CD8-positive, alpha-beta memory T cell (primary cell): ENCODE data around the gene ITGA8. TPM values are rescaled to one million over a fixed set of nuclear protein-coding genes. Genes with fewer than 3 reads are reported as not detected.

Source experiments
- CTCF ChIA-PET: fragments of 350-600 bp; sonication (Branson Sonifier 250); formaldehyde crosslinking; loops from one replicate; lab custom pipeline; 2021; ENCODE audit warnings: antibody characterized with exemption; lab: Charles Lee
- POLR2A ChIA-PET: fragments of 350-600 bp; sonication (Branson Sonifier 250); formaldehyde crosslinking; loops from one replicate; lab custom pipeline; 2021; ENCODE audit warnings: antibody characterized with exemption; lab: Charles Lee
- DNase-seq, 5 donors: peaks; one replicate each; pipeline versions ENCODE4 v3.0.0 to v3.0.0-alpha.2; 2020 to 2022; ENCODE audit warnings: mixed read lengths in 1 of 5
- H3K27ac ChIP-seq: one replicate; pipeline ENCODE4 v1.7.0; 2013; ENCODE audit warnings: low read depth, mild to moderate bottlenecking, low read length, moderate library complexity
- H3K27me3 ChIP-seq: 2 replicates; pipeline ENCODE4 v1.7.0; 2013; ENCODE audit warnings: low read length, mild to moderate bottlenecking; ENCODE audit not compliant: insufficient read depth, poor library complexity, severe bottlenecking
- H3K36me3 ChIP-seq: 2 replicates; pipeline ENCODE4 v1.7.0; 2013; ENCODE audit warnings: mild to moderate bottlenecking, low read length, moderate library complexity; ENCODE audit not compliant: insufficient read depth
- H3K4me1 ChIP-seq: 2 replicates; pipeline ENCODE4 v1.7.0; 2013; ENCODE audit warnings: mild to moderate bottlenecking, low read length, moderate library complexity; ENCODE audit not compliant: insufficient read depth
- H3K4me3 ChIP-seq: 2 replicates; pipeline ENCODE4 v1.7.0; 2013; ENCODE audit warnings: mild to moderate bottlenecking, low read length
- H3K9me3 ChIP-seq: 2 replicates; pipeline ENCODE4 v1.7.0; 2013; ENCODE audit warnings: mild to moderate bottlenecking, low read length
- H3K27ac Mint-ChIP-seq, 8 donors: one replicate each; pipeline ENCODE4 v1.8.0; 2020 to 2021; ENCODE audit warnings: mixed read lengths in 8 of 8, mild to moderate bottlenecking in 6 of 8, inconsistent platforms in 3 of 8, moderate library complexity in 3 of 8
- H3K27me3 Mint-ChIP-seq, 2 donors: one replicate each; pipeline ENCODE4 v1.8.0; 2020 to 2021; ENCODE audit warnings: mixed read lengths in 2 of 2, mild to moderate bottlenecking in 1 of 2, moderate library complexity in 1 of 2
- H3K36me3 Mint-ChIP-seq, 3 donors: one replicate each; pipeline ENCODE4 v1.8.0; 2020 to 2021; ENCODE audit warnings: mixed read lengths in 3 of 3, inconsistent platforms in 1 of 3, mild to moderate bottlenecking in 1 of 3
- H3K4me1 Mint-ChIP-seq, 3 donors: one replicate each; pipeline ENCODE4 v1.8.0; 2020 to 2021; ENCODE audit warnings: mixed read lengths in 3 of 3, inconsistent platforms in 1 of 3, mild to moderate bottlenecking in 1 of 3
- H3K4me3 Mint-ChIP-seq, 7 donors: one replicate each; pipeline ENCODE4 v1.8.0; 2020 to 2021; ENCODE audit warnings: mixed read lengths in 7 of 7, mild to moderate bottlenecking in 6 of 7, moderate library complexity in 4 of 7, inconsistent platforms in 2 of 7
- H3K9me3 Mint-ChIP-seq, 5 donors: one replicate each; pipeline ENCODE4 v1.8.0; 2020 to 2022; ENCODE audit warnings: mixed read lengths in 5 of 5, mild to moderate bottlenecking in 3 of 5, moderate library complexity in 2 of 5, inconsistent platforms in 1 of 5
- polyA plus RNA-seq: library from polyadenylated mRNA; unstranded; fragments of 300-500 nt; fragmentation: Illumina TruSeq; gene quantifications from one replicate; pipeline ENCODE4 v1.2.3, GENCODE V29; 2021
- total RNA-seq, 2 experiments: library from RNA; stranded (reverse); gene quantifications; one replicate each; pipeline ENCODE4 v1.2.3, GENCODE V29; 2021

The ITGA8 gene
- total and polyA plus RNA-seq, 3 experiments from 2014 or later, result not detected

DNA sequence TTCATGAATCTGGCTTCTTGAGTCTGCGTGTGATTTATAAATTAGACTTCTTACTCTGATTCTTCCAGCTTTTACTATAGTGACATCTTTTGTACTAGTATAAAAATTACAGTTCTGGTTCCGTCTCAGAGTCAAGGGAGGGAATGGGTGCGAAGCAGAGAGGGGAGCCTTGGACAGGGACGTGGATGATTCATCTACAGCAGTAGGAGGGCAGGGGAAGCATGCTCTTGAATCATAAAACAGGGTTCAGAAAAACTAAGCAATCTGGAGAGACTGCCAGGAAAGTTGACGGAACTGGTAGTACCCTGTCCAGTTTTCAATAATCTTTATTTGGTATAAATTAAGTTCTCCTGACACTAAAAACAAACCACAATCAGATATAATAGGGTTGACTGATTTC, 58.1 kb downstream of the ITGA8 start:
- Mint-ChIP-seq H3K4me3 (no peak overlapping the region), H3K27ac (no peak overlapping the region), H3K36me3 (no peaks in the 10 kb centered on the region), H3K4me1 (no peaks in the 10 kb centered on the region), H3K9me3 (peaks cover 0 to 4% (median 0%) of the 10 kb centered on the region in 5 donors), H3K27me3 (peaks cover 2 to 3% of the 10 kb centered on the region in 2 donors)
- CTCF ChIA-PET, result no interaction called here
- Histone ChIP-seq H3K4me1 (no peaks in the 10 kb centered on the region), H3K4me3 (no peak overlapping the region), H3K27me3 (no peaks in the 10 kb centered on the region), H3K36me3 (no peaks in the 10 kb centered on the region), H3K9me3 (no peaks in the 10 kb centered on the region), H3K27ac (no peak overlapping the region)
- POLR2A ChIA-PET, result no interaction called here
- DNase-seq, result no peak

- Histone ChIP-seq H3K36me3 (no peaks in the 10 kb centered on the region), H3K9me3 (no peaks in the 10 kb centered on the region), H3K4me1 (no peaks in the 10 kb centered on the region), H3K4me3 (no peak overlapping the region), H3K27me3 (no peaks in the 10 kb centered on the region), H3K27ac (no peak overlapping the region)
- Mint-ChIP-seq H3K4me1 (no peaks in the 10 kb centered on the region), H3K27ac (no peak overlapping the region), H3K27me3 (peaks cover 0 to 3% of the 10 kb centered on the region in 2 donors), H3K4me3 (no peak overlapping the region), H3K36me3 (no peaks in the 10 kb centered on the region), H3K9me3 (peaks cover 0 to 4% (median 0%) of the 10 kb centered on the region in 5 donors)
- ChIA-PET POLR2A (no interaction called here), CTCF (no interaction called here)
- DNase-seq, result no peak
Observed at GRCh38 chr10:15660990-15661389, 58.7 kb downstream of the ITGA8 start.

DNA sequence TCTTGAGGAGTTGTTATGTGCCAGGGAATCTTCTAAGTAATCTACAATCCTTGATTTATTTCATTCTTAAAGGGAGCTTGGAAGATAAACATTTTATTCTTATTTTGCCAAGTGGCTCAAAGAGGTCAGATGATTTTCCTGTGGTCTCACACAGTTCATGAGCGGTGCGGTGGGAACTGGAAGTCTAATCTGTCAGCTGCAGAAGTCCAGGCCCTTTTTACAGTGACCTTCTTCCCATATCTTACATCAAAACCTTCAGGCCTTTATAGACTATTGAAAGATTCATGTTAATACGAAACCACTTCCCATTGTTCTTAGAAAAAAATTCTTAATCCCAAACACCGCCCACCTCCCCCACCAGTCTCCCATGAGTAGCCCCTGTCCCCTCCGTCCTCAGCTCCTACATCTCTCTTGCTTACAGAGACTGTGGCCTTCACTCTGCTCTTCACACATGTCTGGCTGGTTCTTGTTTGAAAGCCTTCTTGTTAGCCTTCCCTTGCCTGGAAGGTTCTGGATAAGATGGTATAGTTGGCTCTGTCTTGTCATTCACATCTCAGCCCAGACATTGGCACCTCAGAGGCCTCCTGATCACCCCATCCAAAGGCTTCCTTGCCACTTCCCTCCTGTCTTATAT, 61.5 kb downstream of the ITGA8 start:
- peaks cover 0 to 4% (median 0%) of the 10 kb centered on the region in 5 donors for H3K9me3 Mint-ChIP-seq
- Histone ChIP-seq H3K4me1 (no peaks in the 10 kb centered on the region), H3K27me3 (no peaks in the 10 kb centered on the region), H3K4me3 (no peak overlapping the region), H3K27ac (no peak overlapping the region), H3K9me3 (no peaks in the 10 kb centered on the region), H3K36me3 (no peaks in the 10 kb centered on the region)
- no peaks in the 10 kb centered on the region for H3K36me3 Mint-ChIP-seq
- ChIA-PET CTCF (no interaction called here), POLR2A (no interaction called here)
- no peaks in the 10 kb centered on the region for H3K4me1 Mint-ChIP-seq
- peaks cover 3% of the 10 kb centered on the region in 2 donors for H3K27me3 Mint-ChIP-seq
- H3K4me3 Mint-ChIP-seq, result no peak overlapping the region
- no peak overlapping the region for H3K27ac Mint-ChIP-seq
- no peak for DNase-seq

DNA sequence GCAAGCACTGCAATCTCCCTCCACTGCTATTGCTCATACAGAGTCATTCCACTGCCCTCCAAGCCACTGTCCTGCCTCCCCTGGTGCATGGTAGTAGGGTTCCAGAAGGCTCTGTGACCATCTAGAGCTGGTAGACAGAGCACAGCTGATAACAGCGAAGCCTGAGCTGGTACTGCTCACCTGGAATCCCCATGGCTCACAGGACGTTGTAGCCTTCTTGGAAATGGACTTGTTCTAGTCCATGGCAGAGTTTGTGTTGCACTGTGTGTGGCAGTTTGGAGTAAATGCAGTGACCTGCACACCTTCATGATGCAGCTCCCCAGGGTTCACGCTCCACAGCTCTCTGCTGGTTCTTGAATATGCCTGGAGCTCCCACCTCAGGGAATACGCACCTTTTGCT, 67.0 kb downstream of the ITGA8 start:
- H3K4me3 ChIP-seq, result no peak overlapping the region
- H3K27ac Mint-ChIP-seq, result peak overlapping the region in 1 of 8 donors; percentile 58
- no peaks in the 10 kb centered on the region for H3K9me3 Mint-ChIP-seq
- DNase-seq, result no peak
- H3K4me1 ChIP-seq, result no peaks in the 10 kb centered on the region
- no peaks in the 10 kb centered on the region for H3K27me3 ChIP-seq
- no peak overlapping the region for H3K27ac ChIP-seq
- POLR2A ChIA-PET, result no interaction called here
- no peaks in the 10 kb centered on the region for H3K36me3 Mint-ChIP-seq
- H3K36me3 ChIP-seq, result no peaks in the 10 kb centered on the region
- H3K4me3 Mint-ChIP-seq, result no peak overlapping the region
- CTCF ChIA-PET, result no interaction called here
- no peaks in the 10 kb centered on the region for H3K9me3 ChIP-seq
- no peaks in the 10 kb centered on the region for H3K4me1 Mint-ChIP-seq
- peaks cover 0 to 3% of the 10 kb centered on the region in 2 donors for H3K27me3 Mint-ChIP-seq

DNA sequence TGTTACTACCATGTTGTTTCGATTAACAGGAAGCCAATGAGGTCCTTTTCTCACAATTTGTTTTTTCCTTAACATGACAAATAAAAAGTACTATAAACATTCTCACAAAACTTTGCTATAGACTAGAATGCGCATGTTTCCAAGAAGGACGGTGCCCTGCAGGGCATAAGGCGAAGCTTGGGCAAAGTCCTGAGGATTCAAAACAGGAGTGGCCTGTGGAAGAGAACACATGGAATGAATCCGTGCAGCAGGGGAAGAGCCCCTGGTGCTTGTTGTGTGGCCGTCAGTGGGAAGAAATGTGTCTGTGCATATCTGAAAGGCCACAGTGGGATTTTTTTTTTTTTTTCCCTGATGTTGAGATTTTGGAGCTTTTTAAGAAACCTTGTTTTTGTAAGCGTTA, 67.6 kb downstream of the ITGA8 start:
- POLR2A ChIA-PET, result no interaction called here
- Mint-ChIP-seq H3K4me3 (no peak overlapping the region), H3K36me3 (no peaks in the 10 kb centered on the region), H3K4me1 (no peaks in the 10 kb centered on the region), H3K9me3 (no peaks in the 10 kb centered on the region), H3K27ac (no peak overlapping the region), H3K27me3 (peaks cover 0 to 3% of the 10 kb centered on the region in 2 donors)
- no peak overlapping the region for H3K27ac ChIP-seq
- no peak for DNase-seq
- no peaks in the 10 kb centered on the region for H3K9me3 ChIP-seq
- CTCF ChIA-PET, result no interaction called here
- H3K36me3 ChIP-seq, result no peaks in the 10 kb centered on the region
- H3K4me3 ChIP-seq, result no peak overlapping the region
- no peaks in the 10 kb centered on the region for H3K4me1 ChIP-seq
- no peaks in the 10 kb centered on the region for H3K27me3 ChIP-seq

DNA sequence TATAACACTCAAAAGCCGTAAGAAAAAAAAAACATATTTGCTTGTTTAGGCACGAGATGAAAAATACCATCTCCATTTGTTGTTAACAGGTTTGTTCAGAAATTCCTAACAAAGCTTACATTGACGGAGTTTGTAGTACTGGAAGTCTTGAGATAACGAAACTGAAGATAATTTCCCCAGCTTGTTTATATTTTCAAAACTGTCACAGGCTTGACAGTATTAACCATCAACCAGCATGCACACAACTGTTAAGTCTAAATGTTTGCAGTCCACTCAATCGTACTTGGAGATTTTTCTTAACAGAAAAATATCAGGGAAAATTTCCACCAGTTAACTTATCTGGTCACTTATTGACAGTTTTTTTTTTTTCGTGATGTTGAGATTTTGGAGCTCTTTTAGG, 68.5 kb downstream of the ITGA8 start:
- POLR2A ChIA-PET, result no interaction called here
- no peaks in the 10 kb centered on the region for H3K4me1 ChIP-seq
- no peak overlapping the region for H3K4me3 Mint-ChIP-seq
- no peak overlapping the region for H3K27ac Mint-ChIP-seq
- H3K4me1 Mint-ChIP-seq, result no peaks in the 10 kb centered on the region
- no peaks in the 10 kb centered on the region for H3K9me3 ChIP-seq
- H3K27me3 ChIP-seq, result no peaks in the 10 kb centered on the region
- DNase-seq, result no peak
- H3K36me3 Mint-ChIP-seq, result no peaks in the 10 kb centered on the region
- no peaks in the 10 kb centered on the region for H3K36me3 ChIP-seq
- no peaks in the 10 kb centered on the region for H3K9me3 Mint-ChIP-seq
- H3K27me3 Mint-ChIP-seq, result peaks cover 3 to 6% of the 10 kb centered on the region in 2 donors
- no peak overlapping the region for H3K4me3 ChIP-seq
- CTCF ChIA-PET, result no interaction called here
- no peak overlapping the region for H3K27ac ChIP-seq

GRCh38 chr10:15642095-15642494, 77.6 kb downstream of the ITGA8 start:
- Histone ChIP-seq H3K27me3 (no peaks in the 10 kb centered on the region), H3K27ac (no peak overlapping the region), H3K36me3 (no peaks in the 10 kb centered on the region), H3K4me1 (no peaks in the 10 kb centered on the region), H3K9me3 (no peaks in the 10 kb centered on the region), H3K4me3 (no peak overlapping the region)
- POLR2A ChIA-PET, result no interaction called here
- CTCF ChIA-PET, result no interaction called here
- no peaks in the 10 kb centered on the region for H3K4me1 Mint-ChIP-seq
- H3K36me3 Mint-ChIP-seq, result no peaks in the 10 kb centered on the region
- H3K9me3 Mint-ChIP-seq, result peaks cover 0 to 2% (median 0%) of the 10 kb centered on the region in 5 donors
- H3K27me3 Mint-ChIP-seq, result peaks cover 0 to 15% of the 10 kb centered on the region in 2 donors
- no peak for DNase-seq
- H3K4me3 Mint-ChIP-seq, result no peak overlapping the region
- no peak overlapping the region for H3K27ac Mint-ChIP-seq

DNA sequence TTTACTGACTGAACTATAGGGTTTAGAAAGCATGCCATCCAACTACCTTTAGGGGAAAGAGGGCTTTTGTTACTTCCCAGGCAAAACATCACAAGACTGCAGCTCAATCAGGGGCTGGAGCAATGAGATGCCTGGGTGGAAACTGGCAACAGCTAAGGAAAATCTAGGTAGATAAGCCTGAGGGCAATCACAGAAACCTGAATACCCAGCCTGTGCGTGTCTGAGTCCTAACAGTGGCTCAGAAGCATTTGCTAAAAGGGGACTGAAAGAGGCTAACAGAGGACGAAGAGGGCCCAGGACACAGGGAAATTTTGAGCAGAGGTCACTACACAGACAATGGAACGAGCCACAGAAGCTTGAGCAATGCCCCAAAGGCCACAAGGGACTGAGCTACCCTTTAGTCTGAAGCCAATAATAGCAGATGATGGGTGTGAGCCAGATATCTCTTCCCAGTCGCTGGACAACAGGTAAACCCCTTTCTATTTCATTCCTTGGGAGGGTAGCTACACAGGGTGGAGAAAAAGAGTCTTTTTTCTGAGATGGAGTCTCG, 79.1 kb downstream of the ITGA8 start:
- peaks cover 0 to 16% of the 10 kb centered on the region in 2 donors for H3K27me3 Mint-ChIP-seq
- no peak for DNase-seq
- no peak overlapping the region for H3K27ac Mint-ChIP-seq
- H3K9me3 ChIP-seq, result no peaks in the 10 kb centered on the region
- no peak overlapping the region for H3K27ac ChIP-seq
- no peaks in the 10 kb centered on the region for H3K36me3 ChIP-seq
- peaks cover 0 to 2% (median 0%) of the 10 kb centered on the region in 5 donors for H3K9me3 Mint-ChIP-seq
- no peak overlapping the region for H3K4me3 Mint-ChIP-seq
- H3K36me3 Mint-ChIP-seq, result no peaks in the 10 kb centered on the region
- no peaks in the 10 kb centered on the region for H3K4me1 ChIP-seq
- CTCF ChIA-PET, result no interaction called here
- no peaks in the 10 kb centered on the region for H3K27me3 ChIP-seq
- POLR2A ChIA-PET, result no interaction called here
- H3K4me1 Mint-ChIP-seq, result no peaks in the 10 kb centered on the region
- H3K4me3 ChIP-seq, result no peak overlapping the region
